ENCODE results near the gene PLXNA2. TPM values are rescaled to one million over a fixed set of nuclear protein-coding genes. Genes with fewer than 3 reads are reported as not detected.

The PLXNA2 gene
- total RNA-seq, 1 experiment from 2014 or later, result 2.8 TPM

GRCh38 chr1:208203848-208204609 lies 40.2 kb downstream of the PLXNA2 start:
- DNase-seq (ENCODE audit: low read depth), result peak; percentile 76

GRCh38 chr1:208203127-208203847 lies 40.9 kb downstream of the PLXNA2 start:
- peak; percentile 90 for DNase-seq (ENCODE audit: low read depth)

GRCh38 chr1:208202333-208202995 lies 41.7 kb downstream of the PLXNA2 start:
- no peak for DNase-seq (ENCODE audit: low read depth)

GRCh38 chr1:208201229-208201628 lies 43.0 kb downstream of the PLXNA2 start:
- DNase-seq (ENCODE audit: low read depth), result peak; percentile 99

GRCh38 chr1:208200116-208200515 lies 44.1 kb downstream of the PLXNA2 start:
- no peak for DNase-seq (ENCODE audit: low read depth)

DNA sequence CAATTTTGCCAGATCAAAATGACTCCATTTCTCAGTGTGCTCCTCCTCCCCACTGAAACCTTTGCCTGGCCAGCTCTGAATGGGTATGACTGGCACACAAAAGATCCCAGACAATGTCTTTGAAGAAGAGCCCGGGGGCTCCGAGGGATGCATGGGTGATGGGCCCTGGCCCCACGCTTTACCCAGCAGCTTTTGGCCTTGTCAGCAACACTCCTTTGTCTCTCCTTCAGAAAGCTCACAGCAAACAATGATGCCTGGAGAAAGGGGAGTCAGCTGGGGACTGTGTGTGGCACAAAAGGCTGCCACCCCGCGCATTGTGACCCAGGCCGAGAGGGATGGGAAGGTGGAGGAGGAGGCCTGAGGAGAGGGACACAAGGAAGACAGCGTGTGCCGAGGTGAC lies 45.9 kb downstream of the PLXNA2 start:
- DNase-seq (ENCODE audit: low read depth), result no peak

DNA sequence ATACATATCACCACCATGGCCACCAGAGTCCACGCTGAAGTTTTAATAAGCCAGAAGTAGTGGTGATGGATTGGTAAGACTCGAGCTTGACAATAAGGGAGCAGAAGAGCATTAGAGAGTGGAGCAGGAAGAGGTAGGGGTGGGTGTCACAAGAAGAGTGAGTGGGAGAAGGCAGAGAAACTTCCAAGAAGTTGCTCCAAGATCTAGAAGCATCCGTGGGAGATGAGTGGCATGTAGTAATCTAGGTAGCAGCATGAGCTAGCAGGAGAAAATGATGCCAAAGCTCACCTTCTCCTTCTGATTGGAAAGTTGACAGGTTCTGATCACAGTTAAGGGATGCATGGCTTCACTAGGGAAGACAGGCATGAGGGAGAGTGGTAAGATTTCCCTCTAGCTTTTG lies 49.2 kb downstream of the PLXNA2 start:
- DNase-seq (ENCODE audit: low read depth), result no peak

DNA sequence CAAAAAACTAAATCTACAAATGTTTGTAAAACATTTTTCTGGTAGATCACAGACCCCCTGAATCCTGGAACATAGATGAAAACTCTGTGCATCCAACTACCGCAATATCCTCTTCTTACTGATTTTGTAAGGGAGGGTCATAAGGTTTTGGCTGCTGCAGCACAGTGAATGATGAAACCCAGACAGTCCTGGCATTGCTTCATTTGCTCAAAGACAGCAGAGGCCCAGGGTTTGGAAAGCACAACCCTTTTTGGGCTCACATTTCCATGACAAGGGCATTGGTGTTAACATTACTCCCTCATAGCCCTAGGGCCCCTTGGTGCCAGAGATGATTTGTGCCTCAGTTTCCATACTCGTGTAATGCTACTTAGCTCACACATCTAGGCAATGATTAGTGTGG lies 51.2 kb downstream of the PLXNA2 start:
- DNase-seq (ENCODE audit: low read depth), result no peak

DNA sequence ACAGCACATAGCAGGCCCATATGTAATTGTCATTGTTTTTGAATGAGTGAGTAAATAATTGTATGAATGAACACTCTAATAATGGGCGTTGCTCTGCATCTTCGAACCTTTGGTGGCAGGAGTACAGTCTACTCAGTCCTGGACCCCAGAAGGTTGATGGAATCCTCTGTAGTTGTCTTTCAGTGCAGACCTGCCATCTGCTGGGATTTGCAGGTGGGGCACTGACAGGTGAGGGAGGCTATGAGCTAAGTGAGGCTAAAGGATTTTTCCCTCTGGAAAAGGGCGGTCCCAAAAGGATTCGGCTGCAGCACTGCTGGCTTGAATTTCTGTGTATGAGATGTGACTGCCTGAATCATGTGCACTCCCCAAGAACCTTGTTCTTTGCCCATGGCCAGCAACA lies 53.4 kb downstream of the PLXNA2 start:
- DNase-seq (ENCODE audit: low read depth), result no peak

DNA sequence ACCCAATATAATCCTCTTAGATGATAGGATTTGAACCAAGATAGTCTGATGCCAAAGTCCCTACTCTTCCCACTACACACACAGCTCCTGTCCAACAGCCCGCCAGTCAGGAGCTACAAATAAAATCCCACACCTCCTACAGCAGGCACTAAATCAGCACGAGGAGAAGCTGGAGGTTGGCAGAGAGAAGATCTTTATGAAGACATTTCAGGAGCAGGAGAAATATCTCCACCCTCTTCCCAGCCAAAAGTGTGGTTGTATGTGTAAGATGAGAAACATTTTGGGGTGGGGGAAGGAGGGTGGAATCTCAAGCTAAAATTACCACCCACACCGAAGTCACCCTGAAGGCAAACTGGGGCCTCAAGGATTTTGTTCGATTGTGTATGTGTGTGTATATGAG lies 54.5 kb downstream of the PLXNA2 start:
- DNase-seq (ENCODE audit: low read depth), result peak; percentile 31

GRCh38 chr1:208189183-208189582 lies 55.0 kb downstream of the PLXNA2 start:
- peak; percentile 86 for DNase-seq (ENCODE audit: low read depth)

GRCh38 chr1:208188607-208189006 lies 55.6 kb downstream of the PLXNA2 start:
- DNase-seq (ENCODE audit: low read depth), result no peak

DNA sequence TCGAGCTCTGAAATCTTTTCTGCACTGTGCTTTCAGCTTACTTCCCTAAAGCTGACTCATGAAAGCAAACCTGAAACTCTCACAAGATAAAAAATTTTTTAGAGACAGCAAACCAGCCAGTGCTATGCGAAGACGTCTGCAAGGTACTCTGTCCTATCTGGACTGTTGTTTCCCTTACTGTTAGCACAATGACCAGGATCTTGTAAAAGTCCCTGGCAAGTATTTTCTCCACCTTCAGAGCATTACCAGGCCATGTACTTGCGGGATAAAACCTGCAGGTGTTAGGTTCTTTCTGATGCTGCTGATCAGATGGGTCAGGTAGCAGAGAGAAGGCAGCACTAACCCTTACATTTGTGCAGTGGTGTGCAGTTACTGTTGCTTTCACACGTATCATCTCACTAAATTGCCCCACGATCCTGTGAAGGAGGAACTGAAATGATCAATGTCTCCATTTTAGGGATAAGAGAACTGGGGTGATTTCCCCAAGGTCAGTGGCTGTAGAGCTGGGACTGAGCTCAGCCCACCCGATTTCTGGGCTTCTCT lies 56.6 kb downstream of the PLXNA2 start:
- no peak for DNase-seq (ENCODE audit: low read depth)

DNA sequence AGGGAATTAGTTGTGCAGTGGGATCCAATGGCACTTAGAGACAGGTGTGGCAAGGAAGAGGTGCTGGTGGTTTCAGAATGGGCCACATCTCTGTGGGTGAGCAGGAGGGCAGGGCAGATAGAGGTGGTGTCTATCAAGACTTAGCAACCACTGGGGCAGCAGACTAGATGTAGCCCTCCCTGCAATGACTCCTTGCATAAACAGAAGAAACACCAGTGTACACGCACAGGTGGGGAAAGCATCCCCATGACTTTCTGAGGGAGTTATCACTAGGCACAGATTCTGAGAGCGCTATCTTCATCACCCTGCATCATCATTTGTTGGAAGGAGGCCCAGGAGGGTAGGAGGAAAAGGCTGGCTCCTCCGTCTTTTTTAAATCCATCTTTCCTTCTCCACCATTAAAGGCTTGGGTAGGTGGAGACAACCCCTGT lies 58.4 kb downstream of the PLXNA2 start:
- DNase-seq (ENCODE audit: low read depth), result peak; percentile 66

GRCh38 chr1:208184966-208185654 lies 59.1 kb downstream of the PLXNA2 start:
- DNase-seq (ENCODE audit: low read depth), result peak; percentile 59

DNA sequence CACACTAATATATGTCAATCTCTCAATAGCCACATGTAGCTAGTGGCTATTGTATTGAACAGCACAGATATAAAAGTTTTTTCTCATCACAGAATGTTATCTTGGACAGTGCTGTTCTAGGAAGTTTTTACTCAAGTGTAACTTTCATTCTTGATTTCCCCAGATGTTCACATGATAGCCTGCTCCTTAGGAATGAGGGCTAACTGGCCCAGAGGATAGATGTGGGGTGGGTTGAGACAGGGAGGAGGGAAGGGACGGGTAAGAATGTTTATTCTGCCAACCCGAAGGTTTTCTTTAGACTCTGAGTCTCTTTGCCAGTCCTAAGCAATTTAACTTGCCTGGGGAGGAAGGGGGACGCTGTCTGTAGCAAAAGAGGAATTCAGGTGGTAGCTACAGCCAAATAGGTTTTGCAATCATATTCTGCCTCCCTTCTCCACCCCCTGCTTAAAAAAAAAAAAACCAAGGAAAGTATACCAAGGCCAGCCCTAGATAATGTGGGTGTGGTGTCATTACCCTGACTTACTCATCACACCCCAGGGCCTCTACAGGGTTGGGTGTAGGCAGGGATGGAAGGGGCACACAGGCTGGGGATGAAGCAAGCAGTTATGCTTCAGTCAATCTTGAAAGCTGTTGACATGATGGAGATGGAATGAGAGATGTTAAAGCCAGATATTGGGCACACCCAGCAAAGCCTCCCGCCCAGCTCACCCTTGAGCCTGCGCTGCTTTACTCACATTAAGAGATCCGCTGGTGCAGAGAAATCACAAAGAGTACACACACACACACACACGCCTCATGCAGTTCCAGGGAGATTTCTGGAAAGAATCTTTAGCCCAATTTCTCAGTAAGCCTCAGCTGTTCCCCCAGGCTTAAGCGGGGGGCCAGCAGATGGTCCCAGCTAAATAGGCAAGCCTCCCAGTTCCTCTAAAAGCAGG lies 59.9 kb downstream of the PLXNA2 start:
- DNase-seq (ENCODE audit: low read depth), result peak; percentile 99

GRCh38 chr1:208182880-208183645 lies 61.1 kb downstream of the PLXNA2 start:
- no peak for DNase-seq (ENCODE audit: low read depth)

DNA sequence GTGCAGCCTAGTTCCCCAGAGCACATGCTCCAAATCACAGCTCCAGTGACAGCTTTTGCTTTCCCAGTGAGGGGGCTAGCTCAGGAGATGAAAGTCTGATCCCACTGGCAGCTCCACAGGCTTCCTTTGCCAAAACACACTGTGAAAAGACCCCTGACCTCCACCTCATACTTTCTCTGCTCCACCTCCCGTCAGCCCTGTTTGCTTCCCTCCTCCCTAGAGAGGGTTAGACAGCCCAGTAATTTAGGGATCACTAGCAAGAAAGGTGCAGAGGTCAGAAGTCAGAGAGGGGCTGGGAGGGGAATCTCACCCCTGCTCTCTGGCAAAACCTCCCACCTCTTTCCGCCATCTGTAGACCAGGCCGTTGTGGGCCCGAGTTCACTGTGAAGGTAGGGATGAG lies 62.8 kb downstream of the PLXNA2 start:
- DNase-seq (ENCODE audit: low read depth), result no peak

DNA sequence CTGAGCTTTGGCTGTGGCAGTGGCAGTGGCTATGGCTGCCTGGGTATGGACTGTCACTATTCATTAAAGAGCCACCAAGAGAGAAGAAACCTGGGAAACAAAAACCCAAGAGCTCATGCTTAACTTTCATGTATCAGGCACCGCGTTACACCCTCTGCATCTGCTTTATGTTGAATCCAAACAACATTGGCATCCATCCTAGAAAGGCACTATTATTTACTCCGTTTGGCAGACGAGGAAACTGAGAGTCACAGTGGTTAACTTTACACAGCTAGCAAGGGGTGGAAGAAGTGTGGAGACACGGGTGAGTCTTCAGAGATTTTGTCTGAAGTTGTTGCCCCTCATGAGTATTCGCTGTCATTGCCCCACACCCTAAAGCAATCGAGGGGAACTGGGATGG lies 63.8 kb downstream of the PLXNA2 start:
- DNase-seq (ENCODE audit: low read depth), result no peak

DNA sequence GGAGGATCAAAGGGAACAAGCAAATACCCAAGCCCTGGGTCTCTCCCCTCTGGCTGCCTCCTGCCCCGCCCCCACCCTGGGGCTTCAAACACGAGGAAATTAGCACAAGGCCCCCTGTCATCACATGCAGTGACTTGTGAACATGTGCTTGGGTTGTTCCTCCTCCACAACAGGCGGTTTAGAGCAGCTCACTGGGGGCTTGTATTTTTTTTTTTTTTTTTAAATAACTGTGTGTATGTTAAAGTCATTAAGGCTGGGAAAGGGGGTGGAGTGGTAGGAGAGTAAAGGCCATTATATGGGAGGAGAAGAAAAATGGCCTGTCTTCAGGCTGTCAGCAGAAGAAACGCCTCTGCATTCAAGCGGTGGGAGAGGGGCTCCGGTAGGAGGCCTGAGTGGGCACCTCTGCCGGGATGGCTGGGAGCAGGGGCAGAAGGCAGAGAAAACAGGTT lies 64.2 kb downstream of the PLXNA2 start:
- no peak for DNase-seq (ENCODE audit: low read depth)
